NCI-H1105 treated with DMSO at 0.1 percent for 48 hours (cell line): ENCODE results near the gene WNT4.
"Not testable (repeated sequence)": the region's sequence is repeated elsewhere in the genome, so short reads cannot be mapped to it uniquely, and the experiment has no call there.

ENCODE experiments used
- DNase-seq: peaks from one replicate; lab custom pipeline; 2025; lab: John Stamatoyannopoulos, UW

WNT4 gene

GRCh38 chr1:22108339-22109105 is 34.4 kb downstream of the WNT4 start:
- no peak for DNase-seq

- DNase-seq = no peak
These were observed 35.8 kb downstream of the WNT4 start for GRCh38 chr1:22107126-22107525.

- DNase-seq = peak; percentile 53
These were observed 37.2 kb downstream of the WNT4 start for GRCh38 chr1:22105611-22106207.

- no peak for DNase-seq
These were observed 37.9 kb downstream of the WNT4 start for GRCh38 chr1:22104865-22105437.

GRCh38 chr1:22104094-22104493 is 38.8 kb downstream of the WNT4 start:
- DNase-seq = no peak

GRCh38 chr1:22102746-22103145 is 40.2 kb downstream of the WNT4 start:
- no peak for DNase-seq

- DNase-seq = no peak
These were observed 40.9 kb downstream of the WNT4 start for GRCh38 chr1:22101995-22102394.

- DNase-seq = no peak
These were observed 41.7 kb downstream of the WNT4 start for GRCh38 chr1:22101199-22101598.

GRCh38 chr1:22100168-22100567 is 42.7 kb downstream of the WNT4 start:
- no peak for DNase-seq

- DNase-seq = no peak
These were observed 44.1 kb downstream of the WNT4 start for GRCh38 chr1:22098752-22099151.

- DNase-seq = no peak
These were observed 46.4 kb downstream of the WNT4 start for GRCh38 chr1:22096463-22096862.

GRCh38 chr1:22096036-22096435 is 46.9 kb downstream of the WNT4 start:
- no peak for DNase-seq

- DNase-seq = no peak
These were observed 49.4 kb downstream of the WNT4 start for GRCh38 chr1:22093513-22093912.

- not testable (repeated sequence) for DNase-seq
These were observed 50.7 kb downstream of the WNT4 start for GRCh38 chr1:22092026-22092768.

GRCh38 chr1:22090867-22091266 is 52.0 kb downstream of the WNT4 start:
- no peak for DNase-seq

GRCh38 chr1:22089787-22090186 is 53.1 kb downstream of the WNT4 start:
- no peak for DNase-seq

- no peak for DNase-seq
These were observed 53.7 kb downstream of the WNT4 start for GRCh38 chr1:22089134-22089571.

- DNase-seq = no peak
These were observed 54.6 kb downstream of the WNT4 start for GRCh38 chr1:22088331-22088730.

GRCh38 chr1:22080191-22080590 is 62.7 kb downstream of the WNT4 start:
- DNase-seq = no peak

- DNase-seq = no peak
These were observed 64.8 kb downstream of the WNT4 start for GRCh38 chr1:22078133-22078532.

- DNase-seq = no peak
These were observed 65.2 kb downstream of the WNT4 start for GRCh38 chr1:22077728-22078127.

GRCh38 chr1:22076346-22076745 is 66.6 kb downstream of the WNT4 start:
- no peak for DNase-seq

GRCh38 chr1:22075718-22076117 is 67.2 kb downstream of the WNT4 start:
- DNase-seq = no peak
